SU-DHL-6 (cell line): ENCODE measurements around the gene SIRT5.

ENCODE experiments used
- CTCF ChIP-seq: fragments of 200-600 bp; sonication (generic); IDR thresholded peaks from one replicate; pipeline ENCODE4 v1.5.1; 2017; ENCODE audit warnings: antibody characterized with exemption, mild to moderate bottlenecking, low read length, moderate library complexity; ENCODE audit not compliant: insufficient read depth, poor library complexity, severe bottlenecking
- EZH2phosphoT487 ChIP-seq: fragments of 200-600 bp; sonication (generic), shearing (Covaris generic); conservative IDR thresholded peaks from 2 replicates; pipeline ENCODE4 v1.6.1; 2018; ENCODE audit warnings: mild to moderate bottlenecking, antibody characterized with exemption, low read length, moderate library complexity, mixed read lengths

GRCh38 chr6:13561624-13562267 lies 12.7 kb upstream of the SIRT5 start:
- TF ChIP-seq CTCF (no peak), EZH2phosphoT487 (no peak)
